ENCODE results near the gene FAM219A.

The FAM219A gene, protein sequence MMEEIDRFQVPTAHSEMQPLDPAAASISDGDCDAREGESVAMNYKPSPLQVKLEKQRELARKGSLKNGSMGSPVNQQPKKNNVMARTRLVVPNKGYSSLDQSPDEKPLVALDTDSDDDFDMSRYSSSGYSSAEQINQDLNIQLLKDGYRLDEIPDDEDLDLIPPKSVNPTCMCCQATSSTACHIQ

DNA sequence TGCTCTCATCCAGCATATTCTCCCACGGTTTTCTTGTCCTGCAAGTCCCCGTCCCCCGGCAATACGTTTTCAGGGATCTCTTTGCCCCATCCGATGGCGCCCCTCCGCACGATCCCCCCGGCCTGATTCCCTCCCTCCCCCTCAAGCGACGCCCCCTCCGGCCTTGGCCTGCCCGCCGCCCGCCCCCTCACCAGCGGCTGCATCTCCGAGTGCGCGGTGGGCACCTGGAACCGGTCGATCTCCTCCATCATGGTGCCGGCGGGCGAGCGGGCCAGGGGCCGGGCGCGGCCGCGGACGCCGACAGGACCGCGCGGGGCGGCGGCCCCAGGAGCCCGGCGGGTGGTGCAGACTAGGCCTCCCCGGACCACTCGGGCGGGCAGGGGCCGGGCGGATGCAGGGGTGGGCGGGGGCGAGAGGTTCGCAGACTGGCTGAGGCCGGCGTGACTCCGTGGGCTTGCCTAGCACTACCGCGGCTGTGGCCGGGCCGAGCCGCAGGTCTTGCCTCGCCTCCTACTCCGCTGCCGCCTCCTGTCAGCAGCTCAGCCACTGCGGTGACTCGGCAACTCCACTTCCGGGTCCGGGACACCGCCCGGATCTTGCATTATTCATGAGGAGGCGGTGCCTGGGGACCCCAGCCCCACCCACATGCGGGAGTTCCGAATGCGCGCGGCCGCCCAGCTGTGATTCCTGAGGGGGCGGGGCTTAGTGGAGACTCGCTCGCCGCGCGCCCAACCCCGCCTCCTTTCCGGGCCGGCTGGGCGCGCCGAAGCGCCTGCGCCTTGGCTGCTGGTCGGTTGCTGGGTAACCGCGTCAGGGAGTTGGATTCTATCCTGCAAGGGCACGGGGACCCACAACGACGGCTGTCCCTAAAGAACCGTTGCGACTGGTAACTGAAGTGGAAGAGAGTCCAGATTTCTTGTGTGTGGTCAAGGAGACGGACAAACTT is at the start of gene FAM219A, which contains the start of gene DNAI1:
TSS of gene FAM219A (minus strand) at position 558 of the 946 bp plus-strand sequence. CDS start at position 251, 307 bp downstream.
TSS of gene DNAI1 (plus strand) at position 793 of the 946 bp plus-strand sequence. CDS start 201 bp downstream, outside the sequence.
- peak; percentile 98 for DNase-seq

DNA sequence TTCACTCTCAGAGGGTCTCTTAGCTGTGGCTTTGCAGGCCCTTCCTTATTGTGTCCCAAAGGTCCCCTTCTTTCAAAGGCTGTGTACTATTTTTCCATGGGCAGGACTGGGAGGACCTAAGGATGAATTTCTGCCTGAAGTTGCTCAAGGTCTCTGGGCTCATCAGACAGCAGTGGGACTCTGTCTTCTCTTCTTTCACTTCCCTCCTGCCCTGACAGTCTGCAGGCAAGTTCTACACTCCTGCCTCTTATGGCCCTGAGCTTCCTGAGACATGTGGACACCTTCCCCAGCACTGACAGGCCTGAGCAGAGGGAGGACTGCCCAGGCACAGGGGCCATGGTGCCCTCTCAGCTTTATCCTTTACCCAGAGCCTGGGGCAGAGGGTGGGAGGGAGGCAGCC is 49.6 kb upstream of the FAM219A start:
- DNase-seq: no peak

DNA sequence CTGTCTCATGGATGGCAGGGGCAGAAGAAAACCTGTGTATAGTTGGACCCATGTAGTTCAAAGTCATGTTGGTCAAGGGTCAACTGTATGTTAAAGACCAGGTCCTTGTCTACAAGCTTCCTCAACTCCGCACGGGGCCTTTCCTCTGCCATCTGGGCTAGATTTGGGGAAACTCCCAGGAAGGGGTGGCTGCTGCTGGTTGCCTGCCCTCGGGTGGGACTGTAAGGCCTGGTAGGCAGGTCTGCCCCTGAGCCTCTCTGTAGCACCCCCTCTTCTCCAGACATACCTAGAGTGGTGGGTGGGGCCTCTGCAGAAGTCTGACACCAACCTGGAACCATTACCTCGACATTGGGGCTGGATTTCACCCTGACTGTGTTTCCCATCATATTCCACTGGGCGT is 49.2 kb upstream of the FAM219A start:
- no peak for DNase-seq

DNA sequence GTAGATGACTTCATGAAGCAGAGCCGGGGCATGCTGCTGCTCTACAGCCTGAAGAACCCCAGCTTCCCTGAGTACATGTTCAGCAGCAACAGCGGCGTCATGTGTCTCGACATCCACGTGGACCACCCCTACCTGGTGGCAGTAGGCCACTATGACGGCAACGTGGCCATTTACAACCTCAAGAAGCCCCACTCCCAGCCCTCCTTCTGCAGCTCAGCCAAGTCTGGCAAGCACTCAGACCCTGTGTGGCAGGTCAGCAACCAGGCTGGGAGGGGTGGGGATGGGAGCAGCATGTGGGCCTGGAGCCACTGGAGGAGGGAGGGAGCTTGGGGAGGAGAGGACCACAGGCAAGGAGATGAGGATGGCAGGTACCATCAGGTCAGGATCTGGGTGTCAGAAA is 48.3 kb upstream of the FAM219A start:
- no peak for DNase-seq

DNA sequence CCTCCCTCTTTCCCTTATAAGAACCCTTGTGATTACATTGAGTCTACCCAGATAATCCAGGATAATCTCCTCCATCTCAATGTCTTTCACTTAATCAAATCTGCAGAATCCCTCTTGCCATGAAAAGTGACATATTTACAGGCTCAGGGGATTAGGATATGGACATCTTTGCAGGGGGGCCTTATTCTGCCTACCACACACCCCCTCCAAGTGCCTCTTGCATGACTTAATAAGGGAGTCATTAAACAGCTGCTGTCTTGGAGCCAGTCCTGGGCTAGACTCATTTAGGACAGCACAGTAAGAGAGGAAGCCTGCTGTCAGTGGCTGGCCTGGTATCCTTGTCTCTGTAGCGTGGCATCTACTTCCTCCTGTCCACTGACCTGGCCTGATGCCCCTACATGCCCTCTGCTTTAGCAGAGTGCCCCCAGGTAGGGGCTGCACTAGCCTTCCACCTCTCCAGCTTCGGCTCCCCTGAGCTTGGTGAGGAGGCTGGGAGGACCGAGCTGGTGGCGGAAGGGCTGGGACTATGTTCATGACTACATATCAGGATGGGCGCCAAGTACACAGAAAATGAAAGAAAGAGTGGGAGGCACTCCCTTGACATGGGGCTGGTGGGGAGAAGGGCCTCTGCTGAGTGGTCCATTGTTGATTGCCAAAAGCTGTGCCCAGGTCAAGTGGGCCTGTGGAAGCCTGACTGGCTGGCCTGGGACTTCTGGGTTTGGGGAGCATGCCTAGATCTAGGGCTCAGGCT is 47.2 kb upstream of the FAM219A start:
- no peak for DNase-seq

DNA sequence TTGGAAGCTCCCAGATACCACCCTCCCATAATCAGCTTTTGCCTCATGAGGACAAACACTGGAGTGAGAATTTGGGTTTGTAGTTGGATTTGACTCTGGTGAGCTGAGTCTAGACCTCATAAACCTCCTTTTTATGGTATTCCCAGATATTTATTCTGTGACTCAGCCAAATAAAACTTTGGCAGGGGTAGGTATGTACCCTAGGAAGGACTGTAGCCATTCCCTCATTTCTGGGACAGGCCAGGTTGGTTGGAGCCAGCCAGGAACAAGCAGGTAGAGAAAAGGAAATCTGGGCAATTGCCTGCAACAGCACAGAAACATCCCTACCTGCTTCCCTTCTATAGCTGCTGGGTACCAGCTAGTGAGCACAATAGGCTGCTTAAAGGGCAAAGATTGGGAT is 45.0 kb upstream of the FAM219A start:
- no peak for DNase-seq

DNA sequence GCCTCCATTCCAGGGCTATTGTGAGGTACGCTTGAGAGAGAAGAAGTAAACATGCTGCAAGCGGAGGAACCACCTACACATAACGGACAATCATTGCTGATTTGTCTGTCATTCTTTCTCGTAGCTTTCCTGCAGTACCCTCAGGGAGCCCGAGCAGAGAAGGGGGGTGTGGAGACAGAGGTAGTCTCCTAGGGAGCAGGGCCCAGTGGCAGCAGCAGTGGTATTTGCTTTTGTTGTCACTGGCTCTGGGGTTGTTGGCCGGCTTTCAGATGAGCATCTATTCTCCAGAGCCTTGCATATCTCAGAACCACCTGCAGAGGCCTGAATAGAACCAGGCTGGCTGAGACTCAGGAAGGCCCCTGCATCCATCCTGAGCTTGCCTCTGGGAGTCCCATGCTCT is 44.5 kb upstream of the FAM219A start:
- DNase-seq: no peak

DNA sequence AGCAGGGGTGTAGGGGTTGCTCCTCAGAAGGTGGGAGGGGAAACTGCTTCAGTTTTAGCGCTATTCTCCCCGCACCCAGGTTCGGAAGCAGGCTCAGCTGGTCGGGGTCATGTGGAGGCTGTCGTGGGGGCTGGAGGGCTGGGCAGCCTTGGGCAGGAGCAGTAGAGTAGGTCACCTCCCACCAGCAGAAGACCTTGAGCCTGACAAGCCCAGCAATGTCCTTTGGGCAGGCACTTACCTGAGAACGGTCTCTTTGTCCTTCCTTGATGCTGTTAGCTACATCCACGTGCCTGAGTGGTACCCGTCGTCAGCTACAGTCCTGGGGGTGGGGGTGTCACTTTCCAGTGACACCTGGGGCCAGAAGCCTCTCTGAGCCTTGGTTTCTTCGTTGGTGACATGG is 44.1 kb upstream of the FAM219A start:
- no peak for DNase-seq

DNA sequence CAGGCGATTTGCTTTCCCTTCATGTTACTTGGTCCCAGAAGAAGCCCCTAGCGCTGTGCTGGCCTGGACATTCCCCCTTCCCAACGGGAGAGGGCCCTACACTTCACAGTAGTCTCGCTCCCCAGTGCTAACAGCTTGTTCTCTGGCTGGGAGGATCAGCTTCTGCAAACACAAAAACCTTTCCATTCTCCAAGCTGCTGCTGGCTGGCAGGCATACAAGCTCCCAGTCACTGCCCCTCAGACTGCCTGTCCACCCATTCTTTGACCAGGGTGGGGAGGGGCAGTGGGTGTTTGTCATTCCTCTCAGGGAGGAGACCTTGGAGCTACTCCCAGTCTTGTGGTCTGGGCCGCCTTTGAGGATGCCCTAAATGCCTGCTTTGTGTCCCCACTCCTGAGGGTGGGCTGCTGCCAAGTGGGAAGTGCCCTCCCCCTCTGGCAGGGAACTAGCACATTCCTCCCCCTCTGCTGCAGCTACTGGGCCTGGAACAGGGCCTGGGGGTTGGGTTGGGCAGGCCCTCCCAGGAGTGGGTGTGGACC is 43.6 kb upstream of the FAM219A start:
- no peak for DNase-seq

DNA sequence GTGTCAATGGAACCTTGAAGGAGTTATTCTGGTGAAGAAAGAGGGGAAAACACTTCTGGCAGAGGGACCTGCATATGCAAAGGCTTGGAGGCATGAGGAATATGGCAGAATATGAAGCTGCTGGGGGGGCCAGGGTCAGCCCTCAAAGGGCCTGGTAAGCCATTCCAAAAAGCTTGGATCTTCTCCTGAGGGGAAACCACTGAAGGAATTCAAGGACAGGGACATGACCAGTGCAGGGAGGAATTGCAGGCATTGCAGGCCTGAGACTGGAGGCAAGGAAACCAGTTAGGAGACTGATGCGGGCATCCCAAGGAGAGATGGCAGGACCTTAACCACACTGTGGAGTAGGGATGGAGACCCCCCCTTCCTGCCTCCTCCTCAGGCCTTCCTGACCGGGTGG is 43.0 kb upstream of the FAM219A start:
- no peak for DNase-seq

DNA sequence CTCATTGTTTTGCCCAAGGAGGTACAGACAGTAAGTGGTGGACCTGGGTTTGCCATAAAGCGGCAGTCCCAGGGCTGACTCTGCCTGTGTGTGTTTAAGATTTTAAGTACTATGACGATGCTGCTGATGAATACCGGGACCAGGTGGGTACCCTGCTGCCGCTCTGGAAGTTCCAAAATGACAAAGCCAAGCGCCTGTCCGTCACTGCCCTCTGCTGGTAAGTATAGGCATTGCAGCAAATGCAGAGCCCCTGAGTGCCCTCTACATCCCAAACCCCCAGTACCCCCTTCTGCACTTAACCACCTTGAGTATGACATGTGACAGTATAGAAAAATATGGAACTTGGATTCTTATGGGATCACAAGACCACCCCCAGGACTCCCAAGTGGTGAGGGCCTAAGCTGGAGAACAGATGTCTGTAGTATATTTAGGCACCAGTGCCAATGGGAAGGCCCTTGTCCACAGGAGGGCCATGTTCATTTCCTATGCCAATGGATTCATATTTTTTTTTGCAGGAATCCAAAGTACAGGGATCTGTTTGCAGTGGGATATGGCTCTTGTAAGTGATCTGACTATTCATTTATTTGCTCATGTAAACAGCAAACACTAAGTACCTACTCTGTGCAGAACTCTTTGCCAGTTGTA is 42.4 kb upstream of the FAM219A start:
- peak; percentile 79 for DNase-seq

DNA sequence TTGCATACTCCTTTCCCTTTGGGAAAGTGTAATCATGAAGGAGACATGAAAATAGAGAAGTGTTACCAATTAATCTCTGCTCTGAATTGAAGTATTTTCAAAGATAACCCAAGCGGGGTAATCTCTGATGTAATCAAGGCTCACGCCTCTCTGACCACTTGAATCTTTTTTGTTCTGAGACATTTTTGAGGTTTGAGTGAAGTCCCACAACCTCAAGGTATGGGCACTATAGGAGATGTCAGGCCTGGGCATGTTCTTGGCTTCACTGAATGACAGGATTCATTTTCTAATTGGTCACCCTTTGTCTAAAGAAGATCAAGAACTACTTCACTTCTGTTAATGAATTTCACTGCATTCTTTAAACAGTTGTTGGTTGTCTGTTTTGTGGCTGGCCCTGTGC is 40.7 kb upstream of the FAM219A start:
- DNase-seq: no peak

DNA sequence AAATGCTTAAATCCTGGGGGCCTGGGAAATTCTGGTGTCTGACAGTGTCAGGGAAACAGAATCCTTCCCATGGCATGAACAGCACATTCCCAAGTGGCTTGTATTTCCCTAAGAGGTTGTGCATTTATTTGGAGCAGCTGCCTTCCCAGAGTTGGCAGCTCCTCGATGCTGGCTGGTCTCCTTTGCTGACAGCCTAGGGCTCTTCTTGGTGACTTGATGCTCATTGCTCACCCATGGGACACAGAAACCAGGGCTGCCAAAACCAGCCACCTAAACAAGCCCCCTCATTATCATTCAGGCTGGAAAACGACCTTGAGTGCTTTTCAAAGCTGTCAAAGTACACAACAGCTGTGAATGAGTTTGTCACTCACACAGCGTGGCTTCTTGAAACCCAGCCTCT is 40.2 kb upstream of the FAM219A start:
- no peak for DNase-seq

DNA sequence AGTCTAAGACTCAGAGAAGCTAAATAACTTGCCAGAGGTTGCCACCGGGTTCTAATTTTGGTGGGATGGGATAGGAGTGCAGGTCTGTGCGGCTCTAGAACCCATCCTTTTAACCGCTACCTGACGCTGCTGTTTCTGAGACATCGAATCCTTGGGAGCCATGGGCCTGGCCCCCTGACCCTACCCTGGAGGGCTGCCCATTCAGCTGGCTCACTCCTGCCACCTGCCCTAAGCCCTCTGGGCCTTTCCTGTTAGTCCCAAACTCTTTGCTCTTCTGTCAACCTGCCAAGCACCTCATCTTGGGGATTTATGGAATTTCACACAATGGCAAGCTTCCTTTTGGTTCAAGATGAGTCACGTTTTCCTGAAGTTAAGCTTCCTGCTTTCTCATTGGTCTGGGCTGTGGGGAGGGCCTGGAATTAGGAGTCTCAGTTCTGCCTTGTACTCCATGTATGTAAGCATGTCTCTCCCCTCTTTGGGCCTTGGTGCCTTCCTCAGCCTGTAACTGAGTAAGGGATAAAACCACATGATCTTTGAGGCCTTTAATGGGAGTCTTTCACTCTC is 37.9 kb upstream of the FAM219A start:
- DNase-seq: no peak

DNA sequence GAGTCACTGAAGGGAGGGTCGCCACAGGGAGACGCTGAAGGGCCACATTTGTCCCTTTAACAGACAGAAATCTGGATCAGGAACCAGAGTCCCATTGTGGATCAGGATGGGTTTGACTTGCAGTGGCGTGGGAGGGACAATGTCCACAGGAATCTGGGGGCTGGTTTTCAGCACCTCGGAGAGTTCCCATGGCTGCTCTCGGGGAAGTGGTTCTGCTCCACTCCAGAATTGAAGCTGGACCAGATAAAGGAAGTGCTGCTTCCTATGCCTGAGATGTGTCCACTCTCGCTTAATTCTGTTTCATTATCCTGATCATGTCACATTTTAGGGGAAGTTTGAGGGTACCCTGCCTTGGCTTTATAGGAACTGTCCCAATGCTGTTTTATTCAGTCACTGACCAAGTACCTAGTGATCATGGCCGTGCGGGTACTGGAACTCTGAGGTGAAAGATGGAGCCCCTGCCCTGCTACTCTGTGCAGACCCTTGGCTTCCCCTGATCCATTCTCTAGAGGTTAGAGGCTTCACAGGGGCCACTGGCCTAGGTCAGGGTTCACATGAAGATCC is 35.7 kb upstream of the FAM219A start:
- DNase-seq: no peak

DNA sequence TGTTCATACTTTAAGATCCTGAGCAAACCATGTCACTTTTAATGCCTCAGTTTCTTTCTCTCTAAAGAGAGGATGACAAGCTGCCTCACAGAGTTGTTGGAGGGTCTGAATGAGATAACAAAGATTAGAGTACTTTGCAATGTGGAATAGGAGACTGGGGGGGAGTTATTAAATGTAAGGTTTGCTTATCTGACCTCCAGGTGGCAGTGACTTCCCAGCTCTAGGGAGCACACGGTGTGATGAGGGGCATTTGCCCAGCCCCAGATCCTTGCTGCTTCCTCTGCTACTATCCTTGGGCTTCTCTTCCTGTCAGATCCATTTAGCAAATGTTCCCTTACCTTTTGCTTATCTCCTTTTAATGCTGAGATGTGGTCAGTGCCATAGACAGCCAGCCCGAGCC is 33.7 kb upstream of the FAM219A start:
- no peak for DNase-seq

DNA sequence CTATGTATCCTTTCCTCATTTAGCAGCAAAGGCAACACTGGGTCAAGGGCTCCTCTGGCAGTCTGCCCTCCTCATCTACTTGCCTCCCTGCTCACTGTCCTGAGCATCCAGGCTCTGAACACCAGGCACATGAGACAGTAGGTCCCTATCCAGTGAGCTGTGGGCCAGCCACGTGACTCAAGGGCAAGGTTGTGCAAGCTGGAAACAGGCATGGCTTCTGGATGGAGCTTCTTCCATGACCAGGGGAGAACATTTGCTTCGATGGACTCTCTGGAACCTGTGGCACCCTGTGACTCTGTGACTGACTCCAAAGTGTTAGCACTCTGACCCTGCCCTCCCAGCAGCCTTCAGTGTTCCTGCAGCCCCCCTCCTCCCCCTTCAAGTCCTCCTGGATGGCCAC is 33.2 kb upstream of the FAM219A start:
- no peak for DNase-seq

DNA sequence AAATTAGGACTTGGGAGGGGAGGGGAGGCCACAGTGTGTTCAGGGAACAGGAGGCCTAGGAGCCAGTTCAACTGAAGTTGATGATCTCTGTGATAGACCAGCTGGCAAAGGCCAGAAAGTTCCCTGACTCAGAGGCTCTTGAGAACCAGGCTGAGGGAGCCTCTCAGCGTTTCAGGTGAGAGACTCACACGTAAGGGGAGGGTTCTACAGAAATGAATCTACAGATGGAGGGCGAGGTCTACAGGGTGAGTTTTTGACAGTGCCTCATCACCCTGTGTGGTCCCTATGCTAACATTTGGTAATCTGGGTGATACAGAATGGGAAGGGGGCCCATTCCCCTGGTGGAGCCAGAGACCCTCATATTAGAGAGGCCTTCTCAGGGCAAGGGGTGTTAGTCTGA is 32.4 kb upstream of the FAM219A start:
- DNase-seq: no peak

DNA sequence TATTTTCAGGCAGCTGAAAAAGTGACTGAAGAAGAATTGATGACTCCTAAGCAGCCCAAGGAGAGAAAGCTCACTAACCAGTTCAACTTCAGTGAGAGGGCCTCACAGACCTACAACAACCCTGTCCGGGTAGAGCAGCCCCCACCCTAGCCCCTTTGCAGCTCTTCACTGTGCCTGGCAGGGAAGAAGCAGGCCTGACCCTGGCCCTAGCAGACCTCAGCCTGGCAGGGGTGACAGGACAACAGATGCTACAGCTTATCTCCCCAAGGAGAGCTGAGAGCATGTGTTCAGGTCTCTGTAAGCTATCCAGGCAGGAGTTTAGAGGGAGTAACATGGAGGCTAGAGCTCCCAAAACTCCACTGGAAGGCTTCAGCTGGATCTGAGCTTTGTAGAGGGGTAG is 32.0 kb upstream of the FAM219A start:
- DNase-seq: no peak

DNA sequence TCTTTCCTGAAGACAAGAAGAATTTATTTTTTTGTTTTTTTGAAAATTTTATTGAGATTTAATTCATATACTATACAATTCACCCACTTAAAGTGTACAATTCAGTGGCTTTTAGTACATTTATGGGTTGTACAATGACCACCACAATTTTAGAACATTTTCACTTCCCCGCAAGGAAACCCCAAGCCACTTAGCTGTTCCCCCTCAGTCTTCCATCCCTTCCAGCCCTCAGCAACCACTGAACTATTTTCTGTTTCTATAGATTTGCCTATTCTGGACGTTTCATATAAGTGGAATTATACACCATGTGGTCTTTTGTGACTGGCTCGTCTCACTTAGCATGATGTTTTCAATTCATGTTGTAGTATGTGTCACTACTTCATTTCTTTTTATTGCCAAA is 28.2 kb upstream of the FAM219A start:
- no peak for DNase-seq

DNA sequence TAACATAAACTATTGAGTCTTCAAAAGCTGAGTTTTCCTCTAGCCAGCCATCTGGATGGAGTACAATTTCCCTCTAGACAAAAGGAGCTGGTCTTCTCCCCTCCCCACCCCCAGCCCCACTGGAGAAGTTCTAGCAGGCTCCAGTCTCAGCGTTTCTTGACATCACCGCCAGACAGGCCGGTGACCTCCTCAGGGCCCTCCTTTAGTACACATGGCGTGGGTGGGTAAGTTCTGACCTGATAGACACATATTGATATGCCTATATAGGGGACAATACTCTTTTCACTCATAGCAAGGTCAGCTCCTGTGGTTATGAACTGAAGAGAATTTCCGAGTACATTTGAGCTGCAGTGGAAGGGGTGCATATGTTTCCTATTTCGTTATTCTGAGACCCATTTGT is 27.5 kb upstream of the FAM219A start:
- DNase-seq: no peak

DNA sequence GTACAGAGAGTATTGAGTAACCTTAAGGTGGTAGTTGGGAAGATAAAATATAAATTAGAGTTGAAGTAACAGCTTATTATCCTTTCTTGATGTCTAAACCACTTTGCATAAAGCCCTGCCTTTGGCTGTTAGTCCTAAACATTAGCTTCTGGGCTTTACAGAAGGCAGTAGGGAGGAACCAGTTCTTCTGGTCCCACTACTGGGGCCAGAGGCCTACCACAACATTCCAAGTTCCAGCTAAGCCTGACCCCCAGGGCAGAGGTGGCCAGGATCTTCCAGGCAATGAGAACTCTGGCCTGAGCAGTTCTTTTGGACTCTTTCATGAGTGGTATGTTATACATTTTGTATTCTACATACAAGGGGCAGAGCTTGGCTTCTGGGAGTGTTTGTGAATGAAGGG is 26.3 kb upstream of the FAM219A start:
- no peak for DNase-seq

Data from activated naive CD4-positive, alpha-beta T cell treated with anti-CD3 and anti-CD28 coated beads, Interleukin-2, amount 50 U/mL, for 16 hours (primary cell).